ENCODE measurements around the gene PIM3. TPM values are rescaled to one million over a fixed set of nuclear protein-coding genes. Genes with fewer than 3 reads are reported as not detected.

PIM3 gene
- total RNA-seq, 4 donors from 2014 or later = 43.8 to 75.7 (median 52.1) TPM

- peaks cover 0 to 37% (median 0%) of the 10 kb centered on the region in 3 donors for H3K36me3 ChIP-seq
- H3K27me3 ChIP-seq = peaks cover 0 to 18% (median 0%) of the 10 kb centered on the region in 4 donors
- no peak overlapping the region for H3K27ac ChIP-seq
- 85% methylated on average over 2 to 17 of the region's 18 CpGs for WGBS, 2 donors
- no peak for DNase-seq
- no peaks in the 10 kb centered on the region for H3K9me3 ChIP-seq
- no peak for TF ChIP-seq CTCF (IDR thresholded peaks at IDR 0.05)
- TF ChIP-seq POLR2A (IDR thresholded peaks at IDR 0.05) = no peak
- H3K4me3 ChIP-seq = no peak overlapping the region
- intact Hi-C loops (cut with DNase I) = loop anchor here (5.0 to 10.0 kb wide), 3 partner anchors 65 to 288 kb away; no protein-coding TSS in a partner anchor
- H3K4me1 ChIP-seq = peaks cover 24 to 40% (median 26%) of the 10 kb centered on the region in 3 donors
Observed at GRCh38 chr22:49926916-49927315, 33.7 kb upstream of the PIM3 start.

GRCh38 chr22:49927483-49928184 lies 32.9 kb upstream of the PIM3 start:
- H3K4me3 ChIP-seq = no peak overlapping the region
- H3K9me3 ChIP-seq = no peaks in the 10 kb centered on the region
- intact Hi-C loops (cut with DNase I) = loop anchor here (2.0 to 10.0 kb wide), 4 partner anchors 65 to 287 kb away; no protein-coding TSS in a partner anchor
- 94 to 100% methylated on average over 4 to 17 of the region's 26 CpGs for WGBS, 2 donors
- peaks cover 0 to 18% (median 0%) of the 10 kb centered on the region in 4 donors for H3K27me3 ChIP-seq
- TF ChIP-seq POLR2A (IDR thresholded peaks at IDR 0.05) = no peak
- no peak for TF ChIP-seq CTCF (IDR thresholded peaks at IDR 0.05)
- H3K4me1 ChIP-seq = peaks cover 26 to 47% (median 27%) of the 10 kb centered on the region in 3 donors
- peaks cover 0 to 31% (median 0%) of the 10 kb centered on the region in 3 donors for H3K36me3 ChIP-seq
- DNase-seq = no peak
- no peak overlapping the region for H3K27ac ChIP-seq

- Histone ChIP-seq H3K9me3 (no peaks in the 10 kb centered on the region), H3K4me1 (peaks cover 26 to 49% (median 31%) of the 10 kb centered on the region in 3 donors), H3K36me3 (peaks cover 0 to 31% (median 0%) of the 10 kb centered on the region in 3 donors), H3K27me3 (peaks cover 0 to 18% (median 0%) of the 10 kb centered on the region in 4 donors), H3K4me3 (no peak overlapping the region), H3K27ac (no peak overlapping the region)
- TF ChIP-seq POLR2A (IDR thresholded peaks at IDR 0.05) (no peak), CTCF (IDR thresholded peaks at IDR 0.05) (no peak)
- intact Hi-C loops (cut with DNase I) = loop anchor here (2.0 to 10.0 kb wide), 4 partner anchors 64 to 287 kb away; no protein-coding TSS in a partner anchor
- DNase-seq = no peak
- WGBS, 2 donors = 86% methylated on average over 4 of the region's 8 CpGs; no CpG with 5 or more reads in 1 of the 2 donors
Observed at GRCh38 chr22:49928185-49928495, 32.4 kb upstream of the PIM3 start.

- intact Hi-C loops (cut with DNase I) = loop anchor here (2.0 to 10.0 kb wide), 4 partner anchors 64 to 286 kb away; no protein-coding TSS in a partner anchor
Observed at GRCh38 chr22:49928555-49929210, 31.9 kb upstream of the PIM3 start.

More at GRCh38 chr22:49928555-49929210, 31.9 kb upstream of the PIM3 start:
- no peak for DNase-seq
- Histone ChIP-seq H3K36me3 (peaks cover 0 to 31% (median 0%) of the 10 kb centered on the region in 3 donors), H3K27me3 (peaks cover 0 to 18% (median 0%) of the 10 kb centered on the region in 4 donors), H3K4me1 (peaks cover 26 to 51% (median 36%) of the 10 kb centered on the region in 3 donors), H3K4me3 (no peak overlapping the region), H3K27ac (no peak overlapping the region), H3K9me3 (no peaks in the 10 kb centered on the region)
- WGBS, 2 donors = 55 to 62% methylated on average over 7 to 9 of the region's 38 CpGs
- TF ChIP-seq POLR2A (IDR thresholded peaks at IDR 0.05) (no peak), CTCF (IDR thresholded peaks at IDR 0.05) (no peak)
